Pancreas (tissue), 10 donors: ENCODE results near the gene GIMD1. TPM values are rescaled to one million over a fixed set of nuclear protein-coding genes. Genes with fewer than 3 reads are reported as not detected.
A peak's percentile ranks its signal among the peaks of the same experiment; 100 is the strongest.

ENCODE experiments used
- ATAC-seq, 4 donors: fragments of 200-7000 bp; cut with Tn5 transposase; one replicate each; pipeline versions ENCODE4 v1.8.0 to v1.9.1; 2020; ENCODE audit warnings: mild to moderate bottlenecking in 4 of 4, moderate library complexity in 4 of 4
- DNase-seq, 6 donors: peaks; one replicate each; pipeline ENCODE4 v3.0.0-alpha.2; 2020
- FAIRE-seq: peaks from 2 replicates; lab custom pipeline; 2012; peaks lifted over from hg19 to GRCh38; lab: Jason Lieb, UNC
- H3K27ac ChIP-seq, 4 donors: fragments of 200-600 bp; sonication (generic); 1 replicate in 3 of 4; 2 replicates in 1 of 4; pipeline versions ENCODE4 v1.5.0 to v1.8.0; 2020
- H3K27me3 ChIP-seq, 4 donors: fragments of 200-600 bp; one replicate each; pipeline ENCODE4 v1.8.0; 2021
- H3K36me3 ChIP-seq, 3 donors: fragments of 200-600 bp; sonication (generic) in 1 of 3; one replicate each; pipeline versions ENCODE4 v1.5.0 to v1.8.0; 2020 to 2021
- H3K4me1 ChIP-seq, 3 donors: fragments of 200-600 bp; one replicate each; pipeline ENCODE4 v1.8.0; 2021
- H3K4me3 ChIP-seq, 4 donors: fragments of 200-600 bp; sonication (generic) in 2 of 4; one replicate each; pipeline versions ENCODE4 v1.5.0 to v1.8.0; 2020 to 2021
- H3K9me3 ChIP-seq, 4 donors: fragments of 200-600 bp; one replicate each; pipeline ENCODE4 v1.8.0; 2021
- WGBS, 2 donors: extraction: QIAGEN DNeasy Blood & Tissue Kit; methylation state at CpG; one replicate each; pipeline ENCODE4 v1.1.7; 2013; 5-methylcytosine and 5-hydroxymethylcytosine counted together
- intact Hi-C, 3 donors: fragments of 100-400 bp; cut with DNase I; formaldehyde crosslinking; loops; one replicate each; pipeline versions ENCODE4 v1.11.1 to v1.14.2; 2022
- polyA plus RNA-seq, 2 donors: library from polyadenylated mRNA; stranded (reverse); fragments of 200-250 nt; gene quantifications; one replicate each; pipeline ENCODE4 v1.2.3, GENCODE V29; 2013
- total RNA-seq, 6 donors: library from RNA; stranded (reverse); fragmentation: NEBNext Ultra II Directional in 4 of 6; extraction: Animal tissue kit (Norgen Biotek cat#: 25700) in 4 of 6; gene quantifications; one replicate each; pipeline versions ENCODE4 v1.2.1 to v1.2.4, GENCODE V29; 2021 to 2023
- TF ChIP-seq, protein P1 (sequence below), 4 donors: fragments of 200-600 bp; sonication (generic) in 3 of 4; IDR thresholded peaks; one replicate each; pipeline versions ENCODE4 v1.5.0 to v1.8.0; 2021; ENCODE audit warnings: antibody characterized with exemption in 4 of 4
- donor health status: healthy with polysubstance abuse.
- donor health status: DM: no; HTN: no; CAD: no; lungs with moderate emphysema.
- donor health status: DM: no; HTN: no; CAD: no.
- donor health status: control.
- donor health status: control.
- donor health status: Bipolar disorder and iron deficiency.
- donor health status: DM: yes; HTN: yes; CAD: no.
- donor health status: DM: no; HTN: no; CAD: no.
- donor health status: DM: no; HTN: no; CAD: no.
- donor health status: DM: yes; HTN: yes; CAD: no.

GIMD1 gene
- total and polyA plus RNA-seq, 8 donors: not detected

DNA sequence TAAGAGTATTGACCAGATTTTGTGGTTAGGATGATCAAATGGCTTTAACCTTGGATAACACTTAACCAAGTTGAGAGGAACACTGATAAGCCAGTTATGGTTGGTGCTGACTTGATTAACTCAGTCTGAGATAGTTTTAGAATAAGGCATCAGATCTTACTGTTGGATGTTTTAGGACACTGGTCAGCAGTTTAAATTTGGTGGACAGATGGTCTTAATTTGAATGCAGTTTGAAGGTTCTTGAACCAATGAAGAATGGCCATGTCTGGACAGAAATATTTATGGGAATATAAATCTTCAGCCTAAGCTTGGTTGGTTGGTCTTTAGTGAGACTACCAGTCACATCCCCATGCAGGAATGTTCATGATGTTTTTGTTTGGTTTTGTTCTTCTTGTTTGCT is 2.6 kb upstream of the GIMD1 start:
- TF ChIP-seq, protein P1, sequence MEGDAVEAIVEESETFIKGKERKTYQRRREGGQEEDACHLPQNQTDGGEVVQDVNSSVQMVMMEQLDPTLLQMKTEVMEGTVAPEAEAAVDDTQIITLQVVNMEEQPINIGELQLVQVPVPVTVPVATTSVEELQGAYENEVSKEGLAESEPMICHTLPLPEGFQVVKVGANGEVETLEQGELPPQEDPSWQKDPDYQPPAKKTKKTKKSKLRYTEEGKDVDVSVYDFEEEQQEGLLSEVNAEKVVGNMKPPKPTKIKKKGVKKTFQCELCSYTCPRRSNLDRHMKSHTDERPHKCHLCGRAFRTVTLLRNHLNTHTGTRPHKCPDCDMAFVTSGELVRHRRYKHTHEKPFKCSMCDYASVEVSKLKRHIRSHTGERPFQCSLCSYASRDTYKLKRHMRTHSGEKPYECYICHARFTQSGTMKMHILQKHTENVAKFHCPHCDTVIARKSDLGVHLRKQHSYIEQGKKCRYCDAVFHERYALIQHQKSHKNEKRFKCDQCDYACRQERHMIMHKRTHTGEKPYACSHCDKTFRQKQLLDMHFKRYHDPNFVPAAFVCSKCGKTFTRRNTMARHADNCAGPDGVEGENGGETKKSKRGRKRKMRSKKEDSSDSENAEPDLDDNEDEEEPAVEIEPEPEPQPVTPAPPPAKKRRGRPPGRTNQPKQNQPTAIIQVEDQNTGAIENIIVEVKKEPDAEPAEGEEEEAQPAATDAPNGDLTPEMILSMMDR (IDR thresholded peaks at IDR 0.05): no peak
- DNase-seq: no peak
- no peak overlapping the region for H3K27ac ChIP-seq
- no peak for FAIRE-seq
- no peaks in the 10 kb centered on the region for H3K4me1 ChIP-seq
- H3K4me3 ChIP-seq: no peak overlapping the region
- no peaks in the 10 kb centered on the region for H3K9me3 ChIP-seq
- ATAC-seq: no peak
- intact Hi-C loops: loop anchor here in 1 of 3 donors (10.0 kb wide), 1 partner anchor 124 kb away; no protein-coding TSS in a partner anchor
- no peaks in the 10 kb centered on the region for H3K36me3 ChIP-seq
- H3K27me3 ChIP-seq: no peaks in the 10 kb centered on the region

DNA sequence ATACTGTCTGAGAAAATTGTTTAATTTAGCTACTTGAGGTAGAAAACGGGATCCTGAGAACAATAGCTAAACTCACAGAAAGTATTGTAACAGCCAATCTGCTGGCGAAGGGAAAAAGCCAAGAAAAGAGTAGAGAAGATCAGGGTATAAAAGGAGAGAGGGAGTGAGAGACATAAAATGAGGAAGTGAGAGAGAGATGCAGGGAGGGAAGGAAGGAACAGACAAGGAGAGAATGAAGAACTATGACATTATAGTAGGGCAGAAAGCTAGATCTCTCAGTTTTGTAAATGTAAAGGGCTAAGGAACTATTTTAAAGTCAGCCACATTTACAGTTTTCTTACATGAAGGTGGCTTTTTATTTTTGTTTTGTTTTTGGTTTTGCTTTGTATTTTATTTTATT is 1.6 kb upstream of the GIMD1 start:
- no peaks in the 10 kb centered on the region for H3K4me1 ChIP-seq
- no peaks in the 10 kb centered on the region for H3K9me3 ChIP-seq
- DNase-seq (no peak), FAIRE-seq (no peak), ATAC-seq (no peak)
- H3K27ac ChIP-seq: no peak overlapping the region
- TF ChIP-seq, protein P1 (IDR thresholded peaks at IDR 0.05): no peak
- no peak overlapping the region for H3K4me3 ChIP-seq
- 34 to 45% methylated on average over 2 of the region's 2 CpGs for WGBS, 2 donors
- no peaks in the 10 kb centered on the region for H3K27me3 ChIP-seq
- no peaks in the 10 kb centered on the region for H3K36me3 ChIP-seq
- intact Hi-C loops: loop anchor here in 1 of 3 donors (10.0 kb wide), 1 partner anchor 125 kb away; no protein-coding TSS in a partner anchor

DNA sequence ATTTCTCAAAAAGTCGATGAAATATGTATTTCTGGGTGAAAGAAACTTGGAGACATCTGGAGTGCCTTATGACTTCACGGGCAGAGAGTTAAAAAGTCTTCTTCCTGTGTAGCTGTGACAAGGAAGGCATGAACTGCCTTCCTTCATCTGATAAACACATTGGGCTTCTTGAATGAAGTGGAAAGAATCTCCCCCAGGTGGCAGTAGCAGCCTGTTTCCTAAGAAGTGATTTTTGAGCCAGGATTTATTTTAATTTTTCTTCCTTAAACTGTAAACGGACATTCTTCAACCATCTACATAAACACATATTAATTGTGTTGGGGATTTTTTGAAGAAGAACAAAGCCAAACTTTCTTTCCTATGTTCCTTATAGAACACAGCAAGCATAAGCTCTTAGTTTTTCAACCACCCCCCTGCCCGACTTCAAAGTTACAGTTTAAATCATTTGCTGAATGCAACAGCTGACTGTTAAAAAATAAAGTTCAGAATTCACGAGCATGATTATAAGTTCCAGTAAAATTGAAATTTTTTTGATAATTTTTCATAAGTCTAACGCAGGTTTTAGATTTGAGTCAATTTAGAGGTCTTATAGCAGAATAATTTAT is 980 bp upstream of the GIMD1 start:
- H3K36me3 ChIP-seq: no peaks in the 10 kb centered on the region
- FAIRE-seq (peak; percentile 89), ATAC-seq (peak in 3 of 4 donors; percentile 54 to 70 (median 63)), DNase-seq (no peak)
- TF ChIP-seq, protein P1 (IDR thresholded peaks at IDR 0.05): peak in 3 of 4 donors; percentile 6 to 38 (median 31)
- no peaks in the 10 kb centered on the region for H3K27me3 ChIP-seq
- WGBS, 2 donors: 19 to 23% methylated on average over 6 of the region's 6 CpGs
- no peak overlapping the region for H3K27ac ChIP-seq
- no peak overlapping the region for H3K4me3 ChIP-seq
- intact Hi-C loops: loop anchor here in 1 of 3 donors (10.0 kb wide), 1 partner anchor 125 kb away; no protein-coding TSS in a partner anchor
- H3K4me1 ChIP-seq: no peaks in the 10 kb centered on the region
- no peaks in the 10 kb centered on the region for H3K9me3 ChIP-seq

- DNase-seq (no peak), ATAC-seq (no peak), FAIRE-seq (no peak)
- WGBS, 2 donors: 75 to 85% methylated on average over 5 of the region's 5 CpGs
- no peaks in the 10 kb centered on the region for H3K4me1 ChIP-seq
- no peak overlapping the region for H3K4me3 ChIP-seq
- intact Hi-C loops: no loop called here
- H3K36me3 ChIP-seq: no peaks in the 10 kb centered on the region
- H3K9me3 ChIP-seq: no peaks in the 10 kb centered on the region
- H3K27ac ChIP-seq: no peak overlapping the region
- TF ChIP-seq, protein P1 (IDR thresholded peaks at IDR 0.05): no peak
- no peaks in the 10 kb centered on the region for H3K27me3 ChIP-seq
Observed at GRCh38 chr4:106367072-106367471, 1.5 kb downstream of the GIMD1 start.

DNA sequence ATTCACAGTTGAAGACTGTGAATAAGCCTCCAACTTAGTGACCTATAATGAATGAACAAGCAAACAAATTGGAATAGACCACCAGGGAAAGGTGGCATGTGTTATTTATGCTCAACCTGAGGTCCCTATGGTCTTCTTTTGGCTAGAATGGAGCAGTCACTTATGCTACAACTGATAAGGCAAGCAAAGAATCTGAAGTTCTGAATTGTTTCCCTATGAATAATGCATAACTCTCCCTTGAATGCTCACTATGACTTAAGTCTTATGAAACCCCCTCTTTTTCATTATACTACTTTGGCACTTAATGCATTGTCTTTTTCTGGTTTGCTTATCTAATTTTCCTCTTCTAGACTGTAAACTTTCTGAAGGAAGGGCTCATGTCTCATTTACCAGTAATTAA is 2.6 kb downstream of the GIMD1 start:
- no peak overlapping the region for H3K4me3 ChIP-seq
- intact Hi-C loops: no loop called here

More for the DNA sequence above, 2.6 kb downstream of the GIMD1 start:
- Histone ChIP-seq H3K27me3 (no peaks in the 10 kb centered on the region), H3K9me3 (no peaks in the 10 kb centered on the region), H3K4me1 (no peaks in the 10 kb centered on the region), H3K27ac (no peak overlapping the region), H3K36me3 (no peaks in the 10 kb centered on the region)
- peak in 1 of 4 donors; percentile 14 for ATAC-seq
- DNase-seq: no peak
- TF ChIP-seq, protein P1 (IDR thresholded peaks at IDR 0.05): no peak
- no peak for FAIRE-seq
